Lower leg skin (tissue), 3 donors: ENCODE data around the gene CAMK2G.

Experiments used
- POLR2A ChIP-seq, 2 donors: fragments of 450-650 bp; IDR thresholded peaks; one replicate each; pipeline ENCODE4 v1.6.1; 2016 to 2017; ENCODE audit warnings: antibody characterized with exemption in 2 of 2, mild to moderate bottlenecking in 1 of 2, moderate library complexity in 1 of 2
- TF ChIP-seq, protein P1 (sequence below), 3 donors: fragments of 450-650 bp; IDR thresholded peaks; one replicate each; pipeline ENCODE4 v1.5.1; 2016; ENCODE audit warnings: antibody characterized with exemption in 3 of 3, mild to moderate bottlenecking in 3 of 3, moderate library complexity in 2 of 3

- TF ChIP-seq, protein P1, sequence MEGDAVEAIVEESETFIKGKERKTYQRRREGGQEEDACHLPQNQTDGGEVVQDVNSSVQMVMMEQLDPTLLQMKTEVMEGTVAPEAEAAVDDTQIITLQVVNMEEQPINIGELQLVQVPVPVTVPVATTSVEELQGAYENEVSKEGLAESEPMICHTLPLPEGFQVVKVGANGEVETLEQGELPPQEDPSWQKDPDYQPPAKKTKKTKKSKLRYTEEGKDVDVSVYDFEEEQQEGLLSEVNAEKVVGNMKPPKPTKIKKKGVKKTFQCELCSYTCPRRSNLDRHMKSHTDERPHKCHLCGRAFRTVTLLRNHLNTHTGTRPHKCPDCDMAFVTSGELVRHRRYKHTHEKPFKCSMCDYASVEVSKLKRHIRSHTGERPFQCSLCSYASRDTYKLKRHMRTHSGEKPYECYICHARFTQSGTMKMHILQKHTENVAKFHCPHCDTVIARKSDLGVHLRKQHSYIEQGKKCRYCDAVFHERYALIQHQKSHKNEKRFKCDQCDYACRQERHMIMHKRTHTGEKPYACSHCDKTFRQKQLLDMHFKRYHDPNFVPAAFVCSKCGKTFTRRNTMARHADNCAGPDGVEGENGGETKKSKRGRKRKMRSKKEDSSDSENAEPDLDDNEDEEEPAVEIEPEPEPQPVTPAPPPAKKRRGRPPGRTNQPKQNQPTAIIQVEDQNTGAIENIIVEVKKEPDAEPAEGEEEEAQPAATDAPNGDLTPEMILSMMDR (IDR thresholded peaks at IDR 0.05) = no peak
- TF ChIP-seq POLR2A (IDR thresholded peaks at IDR 0.05) = no peak
These were observed 16.9 kb downstream of the CAMK2G start for GRCh38 chr10:73857446-73857845.
